Sigmoid colon (tissue), 7 donors: Measurements from ENCODE around the gene RTRAF. TPM values are rescaled to one million over a fixed set of nuclear protein-coding genes. Genes with fewer than 3 reads are reported as not detected.

ENCODE experiments used
- DNase-seq: peaks from one replicate; pipeline ENCODE4 v3.0.0-alpha.2; 2019
- H3K27ac ChIP-seq, 4 donors: fragments of 200-600 bp; sonication (generic); one replicate each; pipeline ENCODE4 v1.5.1; 2016 to 2019; ENCODE audit warnings: mild to moderate bottlenecking in 1 of 4
- H3K27me3 ChIP-seq, 3 donors: fragments of 200-600 bp; sonication (generic); one replicate each; pipeline ENCODE4 v1.5.1; 2019; ENCODE audit warnings: mild to moderate bottlenecking in 1 of 3
- H3K36me3 ChIP-seq, 4 donors: fragments of 200-600 bp; sonication (generic); one replicate each; pipeline ENCODE4 v1.5.1; 2016 to 2019
- H3K4me1 ChIP-seq, 4 donors: fragments of 200-600 bp; sonication (generic); one replicate each; pipeline ENCODE4 v1.5.1; 2017 to 2019
- H3K4me3 ChIP-seq, 4 donors: fragments of 200-600 bp; sonication (generic); one replicate each; pipeline ENCODE4 v1.5.1; 2017 to 2019; ENCODE audit warnings: mild to moderate bottlenecking in 2 of 4, moderate library complexity in 1 of 4
- H3K9me3 ChIP-seq, 4 donors: fragments of 200-600 bp in 3 of 4; sonication (generic) in 3 of 4; one replicate each; pipeline versions ENCODE4 v1.5.1 to v1.6.1; 2013 to 2019
- CTCF ChIP-seq, 4 experiments: fragments of 450-650 bp in 3 of 4; fragments of 200-600 bp in 1 of 4; IDR thresholded peaks; one replicate each; pipeline ENCODE4 v1.5.1; 2016 to 2019; ENCODE audit warnings: antibody characterized with exemption in 4 of 4, mild to moderate bottlenecking in 3 of 4, moderate library complexity in 2 of 4
- EP300 ChIP-seq, 4 donors: sonication (generic); formaldehyde crosslinking; IDR thresholded peaks; one replicate each; pipeline ENCODE4 v1.6.1; 2017; ENCODE audit warnings: antibody characterized with exemption in 4 of 4
- POLR2A ChIP-seq, 2 donors: fragments of 450-650 bp; IDR thresholded peaks; one replicate each; pipeline ENCODE4 v1.6.1; 2016; ENCODE audit warnings: antibody characterized with exemption in 2 of 2, mild to moderate bottlenecking in 2 of 2, moderate library complexity in 2 of 2
- POLR2AphosphoS5 ChIP-seq, 4 donors: sonication (generic); formaldehyde crosslinking; IDR thresholded peaks; one replicate each; pipeline ENCODE4 v1.6.1; 2017; ENCODE audit warnings: antibody characterized with exemption in 4 of 4
- WGBS, 2 donors: extraction: QIAGEN DNeasy Blood & Tissue Kit; methylation state at CpG; one replicate each; pipeline ENCODE4 v1.1.7; 2013; 5-methylcytosine and 5-hydroxymethylcytosine counted together
- intact Hi-C: fragments of 100-400 bp; cut with DNase I; formaldehyde crosslinking; loops from one replicate; pipeline ENCODE4 v1.15.1; 2023
- polyA plus RNA-seq, 3 donors: library from polyadenylated mRNA; stranded (reverse); fragments of 200-250 nt; gene quantifications; one replicate each; pipeline ENCODE4 v1.2.3, GENCODE V29; 2013
- total RNA-seq, 4 donors: library from RNA; depleted of rRNA; stranded (reverse); fragments of >200 nt; gene quantifications; one replicate each; pipeline ENCODE4 v1.1.0, GENCODE V29; 2016
- donor health status: healthy with polysubstance abuse.
- donor health status: Bipolar disorder and iron deficiency.
- donor health status: healthy.

Gene RTRAF
- total and polyA plus RNA-seq, 7 donors: 33.5 to 152 (median 76.0) TPM

- H3K36me3 ChIP-seq: peaks cover 0 to 40% (median 3%) of the 10 kb centered on the region in 4 donors
- peaks cover 0 to 12% (median 4%) of the 10 kb centered on the region in 4 donors for H3K4me1 ChIP-seq
- TF ChIP-seq POLR2AphosphoS5 (IDR thresholded peaks at IDR 0.05) (peak in 1 of 4 donors; percentile 22), EP300 (IDR thresholded peaks at IDR 0.05) (no peak)
These were observed 36.0 kb downstream of the RTRAF start for GRCh38 chr14:52025310-52025709.

GRCh38 chr14:52026017-52026660 lies 36.8 kb downstream of the RTRAF start:
- Histone ChIP-seq H3K27ac (peak overlapping the region in 2 of 4 donors; percentile 34 to 42), H3K9me3 (peaks cover 0 to 3% (median 0%) of the 10 kb centered on the region in 4 donors), H3K4me3 (no peak overlapping the region), H3K27me3 (no peaks in the 10 kb centered on the region), H3K36me3 (peaks cover 0 to 38% (median 2%) of the 10 kb centered on the region in 4 donors), H3K4me1 (peaks cover 0 to 12% (median 4%) of the 10 kb centered on the region in 4 donors)
- no peak for DNase-seq
- WGBS, 2 donors: 90 to 93% methylated on average over 8 of the region's 8 CpGs
- intact Hi-C loops: no loop called here
- TF ChIP-seq POLR2A (IDR thresholded peaks at IDR 0.05) (no peak), EP300 (IDR thresholded peaks at IDR 0.05) (no peak), CTCF (IDR thresholded peaks at IDR 0.05) (no peak), POLR2AphosphoS5 (IDR thresholded peaks at IDR 0.05) (no peak)

More at GRCh38 chr14:52025310-52025709, 36.0 kb downstream of the RTRAF start:
- H3K9me3 ChIP-seq: peaks cover 0 to 3% (median 0%) of the 10 kb centered on the region in 4 donors
- H3K27ac ChIP-seq: peak overlapping the region in 2 of 4 donors; percentile 34 to 42
- H3K27me3 ChIP-seq: no peaks in the 10 kb centered on the region
- intact Hi-C loops: no loop called here
- no peak for DNase-seq
- no peak overlapping the region for H3K4me3 ChIP-seq

- Histone ChIP-seq H3K4me3 (no peak overlapping the region), H3K36me3 (peaks cover 0 to 38% (median 2%) of the 10 kb centered on the region in 4 donors), H3K4me1 (peaks cover 0 to 19% (median 8%) of the 10 kb centered on the region in 4 donors), H3K27me3 (no peaks in the 10 kb centered on the region), H3K9me3 (peaks cover 0 to 3% (median 0%) of the 10 kb centered on the region in 4 donors), H3K27ac (no peak overlapping the region)
- intact Hi-C loops: no loop called here
- WGBS, 2 donors: 92 to 95% methylated on average over 10 of the region's 10 CpGs
- no peak for TF ChIP-seq CTCF (IDR thresholded peaks at IDR 0.05)
- TF ChIP-seq EP300 (IDR thresholded peaks at IDR 0.05): no peak
- TF ChIP-seq POLR2AphosphoS5 (IDR thresholded peaks at IDR 0.05): no peak
- no peak for TF ChIP-seq POLR2A (IDR thresholded peaks at IDR 0.05)
- no peak for DNase-seq
These were observed 37.6 kb downstream of the RTRAF start for GRCh38 chr14:52026901-52027300.

- Histone ChIP-seq H3K4me1 (peaks cover 0 to 22% (median 14%) of the 10 kb centered on the region in 4 donors), H3K4me3 (no peak overlapping the region), H3K27ac (no peak overlapping the region), H3K27me3 (no peaks in the 10 kb centered on the region), H3K9me3 (no peaks in the 10 kb centered on the region), H3K36me3 (peaks cover 0 to 38% (median 2%) of the 10 kb centered on the region in 4 donors)
- TF ChIP-seq POLR2A (IDR thresholded peaks at IDR 0.05) (no peak), CTCF (IDR thresholded peaks at IDR 0.05) (no peak), POLR2AphosphoS5 (IDR thresholded peaks at IDR 0.05) (no peak), EP300 (IDR thresholded peaks at IDR 0.05) (no peak)
- intact Hi-C loops: no loop called here
- WGBS, 2 donors: 86 to 88% methylated on average over 1 of the region's 1 CpG
- no peak for DNase-seq
These were observed 40.5 kb downstream of the RTRAF start for GRCh38 chr14:52029881-52030280.

GRCh38 chr14:52031781-52032180 lies 42.4 kb downstream of the RTRAF start:
- peak in 1 of 4 donors; percentile 29 for TF ChIP-seq POLR2AphosphoS5 (IDR thresholded peaks at IDR 0.05)
- no peak for TF ChIP-seq EP300 (IDR thresholded peaks at IDR 0.05)
- Histone ChIP-seq H3K27ac (peak overlapping the region in 2 of 4 donors; percentile 52 to 54), H3K36me3 (peaks cover 0 to 37% (median 2%) of the 10 kb centered on the region in 4 donors), H3K4me1 (peaks cover 0 to 22% (median 14%) of the 10 kb centered on the region in 4 donors), H3K27me3 (no peaks in the 10 kb centered on the region), H3K9me3 (no peaks in the 10 kb centered on the region), H3K4me3 (no peak overlapping the region)
- WGBS, 2 donors: 79 to 86% methylated on average over 3 of the region's 3 CpGs
- DNase-seq: no peak
- intact Hi-C loops: no loop called here
